Measurements from ENCODE around the gene AUNIP.

AUNIP gene

GRCh38 chr1:25821112-25821476, 38.2 kb downstream of the AUNIP start:
- TF ChIP-seq, protein P1, sequence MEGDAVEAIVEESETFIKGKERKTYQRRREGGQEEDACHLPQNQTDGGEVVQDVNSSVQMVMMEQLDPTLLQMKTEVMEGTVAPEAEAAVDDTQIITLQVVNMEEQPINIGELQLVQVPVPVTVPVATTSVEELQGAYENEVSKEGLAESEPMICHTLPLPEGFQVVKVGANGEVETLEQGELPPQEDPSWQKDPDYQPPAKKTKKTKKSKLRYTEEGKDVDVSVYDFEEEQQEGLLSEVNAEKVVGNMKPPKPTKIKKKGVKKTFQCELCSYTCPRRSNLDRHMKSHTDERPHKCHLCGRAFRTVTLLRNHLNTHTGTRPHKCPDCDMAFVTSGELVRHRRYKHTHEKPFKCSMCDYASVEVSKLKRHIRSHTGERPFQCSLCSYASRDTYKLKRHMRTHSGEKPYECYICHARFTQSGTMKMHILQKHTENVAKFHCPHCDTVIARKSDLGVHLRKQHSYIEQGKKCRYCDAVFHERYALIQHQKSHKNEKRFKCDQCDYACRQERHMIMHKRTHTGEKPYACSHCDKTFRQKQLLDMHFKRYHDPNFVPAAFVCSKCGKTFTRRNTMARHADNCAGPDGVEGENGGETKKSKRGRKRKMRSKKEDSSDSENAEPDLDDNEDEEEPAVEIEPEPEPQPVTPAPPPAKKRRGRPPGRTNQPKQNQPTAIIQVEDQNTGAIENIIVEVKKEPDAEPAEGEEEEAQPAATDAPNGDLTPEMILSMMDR (IDR thresholded peaks at IDR 0.05) = no peak

DNA sequence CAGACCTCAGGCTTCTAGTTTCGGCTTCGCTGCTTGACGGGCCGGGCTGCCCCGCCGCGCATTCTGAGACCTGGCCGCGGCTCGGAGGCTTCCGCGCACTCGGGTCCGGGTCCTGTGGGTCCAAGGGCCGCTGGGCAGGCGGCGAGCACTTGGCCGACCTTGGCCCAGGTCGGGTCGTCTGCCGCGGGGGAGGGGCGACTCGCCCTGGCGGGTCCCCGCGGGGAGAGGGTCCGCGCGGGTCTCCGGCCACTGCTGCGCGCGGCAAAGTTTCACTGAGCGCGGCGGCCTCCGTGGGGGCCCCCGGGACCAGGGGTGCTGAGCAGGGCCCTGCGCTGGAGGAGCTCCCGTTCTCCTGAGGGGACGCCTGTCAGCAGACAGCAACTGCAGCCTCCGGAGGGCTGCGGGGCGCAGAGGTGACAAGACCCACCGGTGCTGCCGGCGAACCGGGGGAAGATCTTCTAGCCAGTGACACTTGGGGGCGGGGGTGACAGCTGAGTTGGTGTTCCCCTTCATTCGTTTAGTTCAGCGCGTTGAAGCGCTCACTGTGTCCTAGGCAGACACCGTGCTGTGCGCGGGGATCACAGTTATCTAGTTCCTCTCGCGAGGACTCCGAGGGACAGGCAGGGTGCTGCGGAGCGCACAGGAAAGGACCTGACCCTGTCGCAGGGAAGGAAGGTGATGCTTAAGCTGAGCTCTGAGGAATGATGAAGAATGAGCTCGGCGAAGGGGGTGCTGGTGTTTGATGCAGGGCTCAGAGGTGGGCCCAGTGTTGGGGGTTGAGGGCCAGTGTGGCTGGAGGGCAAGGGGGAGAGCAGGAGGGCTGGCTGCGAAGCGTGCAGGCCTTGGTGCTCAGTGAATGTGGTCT, 38.8 kb downstream of the AUNIP start:
- TF ChIP-seq, protein P1 (IDR thresholded peaks at IDR 0.05) = no peak

- TF ChIP-seq, protein P1 (IDR thresholded peaks at IDR 0.05) = no peak
Observed at GRCh38 chr1:25819491-25820246, 39.6 kb downstream of the AUNIP start, which contains the start of gene MTFR1L. TSS of gene MTFR1L (plus strand) at chr1:25819954. CDS start at chr1:25823105, 3,151 bp downstream.

DNA sequence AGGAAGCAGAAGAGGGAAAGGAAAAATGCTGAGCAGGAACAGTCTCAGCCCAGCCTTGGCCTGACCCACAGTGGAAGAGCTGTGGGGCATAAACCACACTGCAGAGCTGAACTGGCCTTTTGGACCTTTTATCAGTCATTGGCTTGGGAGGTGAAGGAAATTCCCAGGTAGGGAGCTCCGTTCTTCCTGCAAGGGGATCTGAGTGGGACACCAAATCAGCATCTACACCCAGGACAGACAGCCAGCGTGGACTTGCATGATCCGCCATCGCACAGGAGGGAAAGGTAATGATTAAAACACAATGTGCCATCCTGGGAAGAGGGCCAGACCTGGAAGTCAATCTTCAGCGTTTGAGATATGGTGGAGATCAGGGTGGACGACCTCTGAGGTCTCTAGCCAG, 40.7 kb downstream of the AUNIP start:
- TF ChIP-seq, protein P1 (IDR thresholded peaks at IDR 0.05) = no peak

- TF ChIP-seq, protein P1 (IDR thresholded peaks at IDR 0.05) = no peak
Observed at GRCh38 chr1:25817840-25818501, 41.3 kb downstream of the AUNIP start.

- TF ChIP-seq, protein P1 (IDR thresholded peaks at IDR 0.05) = no peak
Observed at GRCh38 chr1:25816112-25816718, 43.0 kb downstream of the AUNIP start.

Data from LNCAP (cell line).